ENCODE measurements around the gene NCAPH2. TPM values are rescaled to one million over a fixed set of nuclear protein-coding genes. Genes with fewer than 3 reads are reported as not detected.

Gene NCAPH2
- total RNA-seq, 1 donor from 2014 or later = 45.7 TPM

DNA sequence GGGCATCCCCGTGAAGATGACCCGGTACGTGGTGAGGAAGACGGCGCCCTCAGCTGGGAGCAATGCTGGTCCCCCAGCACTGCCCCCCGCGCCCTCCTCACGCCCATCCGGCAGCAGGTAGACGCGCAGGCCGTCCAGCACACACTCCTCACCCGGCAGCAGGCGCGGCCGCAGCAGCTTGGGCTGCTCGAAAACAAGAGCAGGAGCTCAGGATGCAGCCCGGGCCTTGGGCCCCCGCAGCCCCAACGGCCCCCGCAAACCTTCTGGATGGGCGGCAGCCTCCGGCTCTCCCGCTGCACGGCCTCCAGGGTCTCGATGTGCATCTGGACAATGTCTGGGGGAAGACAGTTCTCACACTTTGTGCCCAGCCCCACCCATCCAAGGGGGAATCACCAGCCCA lies 46.5 kb upstream of the NCAPH2 start:
- peaks cover 0 to 97% of the 10 kb centered on the region in 2 donors for H3K36me3 ChIP-seq

DNA sequence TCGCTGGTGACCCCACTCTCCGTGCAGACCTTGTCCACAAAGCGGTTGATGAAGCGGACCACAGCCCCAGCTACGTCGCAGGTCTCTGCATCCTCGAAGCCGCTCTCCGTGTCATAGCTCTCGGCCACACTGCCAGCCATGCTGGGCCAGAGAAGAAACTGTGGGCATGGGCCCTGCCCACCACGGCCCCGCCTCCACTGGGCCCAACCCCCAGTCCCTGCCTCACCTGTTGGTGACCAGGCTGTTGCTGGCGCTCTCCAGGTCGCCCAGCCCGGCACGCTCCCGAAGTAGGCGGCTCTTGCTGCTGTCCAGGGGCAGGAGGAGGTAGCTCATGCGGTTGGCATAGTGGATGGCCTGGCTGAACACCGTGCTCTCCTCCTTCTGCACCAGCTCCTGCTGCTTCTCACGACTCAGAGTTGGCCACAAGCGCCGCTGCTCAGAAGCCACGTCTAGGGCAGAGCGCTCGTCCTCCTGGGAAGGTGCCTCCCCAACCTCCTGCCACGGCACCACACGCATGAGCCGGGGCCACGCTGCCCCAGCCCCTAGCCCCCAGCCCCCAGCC lies 46.0 kb upstream of the NCAPH2 start:
- no peaks in the 10 kb centered on the region for H3K9me3 ChIP-seq
- peaks cover 0 to 97% of the 10 kb centered on the region in 2 donors for H3K36me3 ChIP-seq
- no peak for DNase-seq (ENCODE audit: extremely low spot score in 2 of 2)
- intact Hi-C loops (cut with DNase I) = no loop called here
- H3K4me3 ChIP-seq = no peak overlapping the region
- TF ChIP-seq POLR2AphosphoS5 (IDR thresholded peaks at IDR 0.05; ENCODE audit: insufficient read depth in 1 of 2, low read depth in 1 of 2) (no peak), POLR2A (IDR thresholded peaks at IDR 0.05) (no peak)
- TF ChIP-seq, protein P1, sequence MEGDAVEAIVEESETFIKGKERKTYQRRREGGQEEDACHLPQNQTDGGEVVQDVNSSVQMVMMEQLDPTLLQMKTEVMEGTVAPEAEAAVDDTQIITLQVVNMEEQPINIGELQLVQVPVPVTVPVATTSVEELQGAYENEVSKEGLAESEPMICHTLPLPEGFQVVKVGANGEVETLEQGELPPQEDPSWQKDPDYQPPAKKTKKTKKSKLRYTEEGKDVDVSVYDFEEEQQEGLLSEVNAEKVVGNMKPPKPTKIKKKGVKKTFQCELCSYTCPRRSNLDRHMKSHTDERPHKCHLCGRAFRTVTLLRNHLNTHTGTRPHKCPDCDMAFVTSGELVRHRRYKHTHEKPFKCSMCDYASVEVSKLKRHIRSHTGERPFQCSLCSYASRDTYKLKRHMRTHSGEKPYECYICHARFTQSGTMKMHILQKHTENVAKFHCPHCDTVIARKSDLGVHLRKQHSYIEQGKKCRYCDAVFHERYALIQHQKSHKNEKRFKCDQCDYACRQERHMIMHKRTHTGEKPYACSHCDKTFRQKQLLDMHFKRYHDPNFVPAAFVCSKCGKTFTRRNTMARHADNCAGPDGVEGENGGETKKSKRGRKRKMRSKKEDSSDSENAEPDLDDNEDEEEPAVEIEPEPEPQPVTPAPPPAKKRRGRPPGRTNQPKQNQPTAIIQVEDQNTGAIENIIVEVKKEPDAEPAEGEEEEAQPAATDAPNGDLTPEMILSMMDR (IDR thresholded peaks at IDR 0.05) = no peak
- H3K27ac ChIP-seq = no peak overlapping the region
- H3K27me3 ChIP-seq = no peaks in the 10 kb centered on the region
- H3K4me1 ChIP-seq = no peaks in the 10 kb centered on the region

More for the DNA sequence above, 46.5 kb upstream of the NCAPH2 start:
- TF ChIP-seq POLR2A (IDR thresholded peaks at IDR 0.05) (no peak), POLR2AphosphoS5 (IDR thresholded peaks at IDR 0.05; ENCODE audit: insufficient read depth in 1 of 2, low read depth in 1 of 2) (no peak)
- TF ChIP-seq, protein P1 (IDR thresholded peaks at IDR 0.05) = no peak
- H3K4me1 ChIP-seq = no peaks in the 10 kb centered on the region
- no peak overlapping the region for H3K4me3 ChIP-seq
- H3K27ac ChIP-seq = no peak overlapping the region
- H3K9me3 ChIP-seq = no peaks in the 10 kb centered on the region
- H3K27me3 ChIP-seq = no peaks in the 10 kb centered on the region
- intact Hi-C loops (cut with DNase I) = no loop called here
- no peak for DNase-seq (ENCODE audit: extremely low spot score in 2 of 2)

DNA sequence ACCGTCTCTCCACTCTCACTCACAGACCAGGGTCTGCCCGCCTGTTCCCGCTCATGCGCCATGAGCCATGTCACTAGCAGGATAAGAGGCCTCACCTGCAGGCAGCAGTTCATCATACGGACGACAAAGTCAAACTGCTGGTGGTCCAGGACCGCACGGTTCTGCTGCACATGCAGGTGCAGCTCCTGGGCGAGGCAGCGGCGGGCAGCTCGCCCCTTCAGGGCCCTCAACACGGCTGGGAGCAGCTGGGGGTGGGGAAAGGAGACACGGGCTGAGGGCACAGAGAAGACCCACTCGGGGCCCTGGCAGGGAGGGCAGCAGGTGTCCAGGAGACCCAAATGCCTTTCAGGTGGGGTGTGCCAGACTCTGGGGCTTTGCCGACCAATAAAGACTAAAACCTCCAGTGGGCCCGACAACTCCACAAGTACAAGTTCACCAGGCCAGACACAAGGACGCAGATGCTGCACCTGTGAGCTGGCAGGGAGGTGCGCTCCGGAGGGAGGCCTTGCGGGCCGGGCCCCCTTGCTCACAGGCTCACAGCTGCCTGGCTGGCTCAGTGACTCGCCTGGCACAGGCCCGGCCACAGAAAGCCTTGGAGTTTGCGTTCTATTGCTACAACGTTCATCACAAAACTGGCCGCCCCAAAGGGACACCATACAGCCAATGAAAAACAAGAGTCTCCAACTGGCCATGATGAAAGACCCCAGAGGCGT lies 44.7 kb upstream of the NCAPH2 start:
- Histone ChIP-seq H3K36me3 (peaks cover 0 to 97% of the 10 kb centered on the region in 2 donors), H3K27me3 (no peaks in the 10 kb centered on the region), H3K4me1 (peaks cover 6% of the 10 kb centered on the region), H3K9me3 (no peaks in the 10 kb centered on the region), H3K4me3 (no peak overlapping the region), H3K27ac (no peak overlapping the region)
- TF ChIP-seq POLR2AphosphoS5 (IDR thresholded peaks at IDR 0.05; ENCODE audit: insufficient read depth in 1 of 2, low read depth in 1 of 2) (no peak), POLR2A (IDR thresholded peaks at IDR 0.05) (no peak)
- TF ChIP-seq, protein P1 (IDR thresholded peaks at IDR 0.05) = no peak
- intact Hi-C loops (cut with DNase I) = no loop called here
- DNase-seq (ENCODE audit: extremely low spot score in 2 of 2) = no peak

DNA sequence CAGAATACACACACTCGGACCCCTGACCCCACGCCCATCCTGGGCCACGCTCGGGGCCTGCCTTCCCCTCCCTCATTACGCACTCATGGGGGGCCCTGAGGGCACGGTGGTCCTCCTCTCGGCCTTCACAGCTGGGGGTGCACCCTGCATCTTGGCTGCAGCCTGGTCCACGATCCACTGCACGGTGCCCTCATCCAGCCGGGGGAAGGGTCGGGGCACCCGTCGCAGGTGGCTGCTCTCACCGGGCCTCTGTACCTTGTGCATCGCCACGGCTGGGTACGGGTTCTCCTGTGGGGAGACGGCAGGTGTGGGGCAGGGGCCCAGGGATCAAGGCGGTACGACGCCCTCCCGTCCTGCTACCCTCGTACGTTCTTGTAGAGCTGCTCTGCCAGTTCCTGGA lies 43.6 kb upstream of the NCAPH2 start:
- TF ChIP-seq POLR2AphosphoS5 (IDR thresholded peaks at IDR 0.05; ENCODE audit: insufficient read depth in 1 of 2, low read depth in 1 of 2) (no peak), POLR2A (IDR thresholded peaks at IDR 0.05) (no peak)
- TF ChIP-seq, protein P1 (IDR thresholded peaks at IDR 0.05) = no peak
- H3K27ac ChIP-seq = no peak overlapping the region
- H3K27me3 ChIP-seq = no peaks in the 10 kb centered on the region
- intact Hi-C loops (cut with DNase I) = no loop called here
- peaks cover 17% of the 10 kb centered on the region for H3K4me1 ChIP-seq
- H3K4me3 ChIP-seq = no peak overlapping the region
- DNase-seq (ENCODE audit: extremely low spot score in 2 of 2) = no peak
- H3K9me3 ChIP-seq = no peaks in the 10 kb centered on the region
- peaks cover 0 to 86% of the 10 kb centered on the region in 2 donors for H3K36me3 ChIP-seq
